Measurements from ENCODE around the gene SCLY.

Gene SCLY

DNA sequence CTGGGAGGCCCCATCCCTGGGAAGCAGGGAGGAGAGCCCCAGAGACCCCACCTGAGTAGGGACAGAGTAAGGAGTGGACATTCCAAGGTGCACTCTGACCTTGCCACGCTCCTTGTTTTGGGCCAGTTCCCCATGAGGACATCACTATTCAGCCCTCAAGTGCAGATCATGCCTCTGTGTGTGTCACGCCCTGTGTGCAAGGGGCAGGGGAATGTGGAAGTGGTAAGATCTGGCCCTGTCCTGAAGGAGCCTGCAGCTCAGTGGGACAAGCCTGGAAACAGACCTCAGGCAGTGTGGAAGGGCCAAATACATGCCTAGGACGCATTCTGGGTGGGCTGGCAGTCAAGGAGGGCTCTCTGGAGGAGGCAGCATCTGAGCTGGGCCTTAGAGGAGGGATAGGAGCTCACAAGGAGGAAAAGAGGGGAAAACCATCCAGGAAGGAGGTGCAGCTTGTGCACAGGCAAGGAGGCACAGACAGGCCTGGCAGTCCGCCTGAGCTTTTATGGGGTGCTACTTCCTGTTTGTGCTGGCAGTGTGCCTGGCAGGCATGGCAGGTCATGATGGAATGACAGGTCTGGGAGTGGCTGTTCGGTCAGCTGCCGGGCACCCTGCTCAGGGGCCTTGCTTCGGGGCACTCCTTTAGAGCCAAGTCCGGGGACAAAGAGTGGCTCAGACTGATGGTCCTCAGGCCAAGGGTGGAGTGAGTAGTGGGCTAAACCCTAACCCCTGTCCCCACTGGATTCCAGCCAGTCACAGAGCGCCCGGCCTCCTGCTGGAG, 80.9 kb downstream of the SCLY start (continued):
- TF ChIP-seq, protein P1, sequence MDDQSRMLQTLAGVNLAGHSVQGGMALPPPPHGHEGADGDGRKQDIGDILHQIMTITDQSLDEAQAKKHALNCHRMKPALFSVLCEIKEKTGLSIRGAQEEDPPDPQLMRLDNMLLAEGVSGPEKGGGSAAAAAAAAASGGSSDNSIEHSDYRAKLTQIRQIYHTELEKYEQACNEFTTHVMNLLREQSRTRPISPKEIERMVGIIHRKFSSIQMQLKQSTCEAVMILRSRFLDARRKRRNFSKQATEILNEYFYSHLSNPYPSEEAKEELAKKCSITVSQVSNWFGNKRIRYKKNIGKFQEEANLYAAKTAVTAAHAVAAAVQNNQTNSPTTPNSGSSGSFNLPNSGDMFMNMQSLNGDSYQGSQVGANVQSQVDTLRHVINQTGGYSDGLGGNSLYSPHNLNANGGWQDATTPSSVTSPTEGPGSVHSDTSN (CRISPR knock-in tag; IDR thresholded peaks at IDR 0.05): no peak
- TF ChIP-seq ZNF146 (tag by site-specific recombination; IDR thresholded peaks at IDR 0.05): no peak
- TF ChIP-seq, protein P2, sequence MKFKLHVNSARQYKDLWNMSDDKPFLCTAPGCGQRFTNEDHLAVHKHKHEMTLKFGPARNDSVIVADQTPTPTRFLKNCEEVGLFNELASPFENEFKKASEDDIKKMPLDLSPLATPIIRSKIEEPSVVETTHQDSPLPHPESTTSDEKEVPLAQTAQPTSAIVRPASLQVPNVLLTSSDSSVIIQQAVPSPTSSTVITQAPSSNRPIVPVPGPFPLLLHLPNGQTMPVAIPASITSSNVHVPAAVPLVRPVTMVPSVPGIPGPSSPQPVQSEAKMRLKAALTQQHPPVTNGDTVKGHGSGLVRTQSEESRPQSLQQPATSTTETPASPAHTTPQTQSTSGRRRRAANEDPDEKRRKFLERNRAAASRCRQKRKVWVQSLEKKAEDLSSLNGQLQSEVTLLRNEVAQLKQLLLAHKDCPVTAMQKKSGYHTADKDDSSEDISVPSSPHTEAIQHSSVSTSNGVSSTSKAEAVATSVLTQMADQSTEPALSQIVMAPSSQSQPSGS (tag by site-specific recombination; IDR thresholded peaks at IDR 0.05; ENCODE audit: low read depth): no peak
- TF ChIP-seq, protein P3, sequence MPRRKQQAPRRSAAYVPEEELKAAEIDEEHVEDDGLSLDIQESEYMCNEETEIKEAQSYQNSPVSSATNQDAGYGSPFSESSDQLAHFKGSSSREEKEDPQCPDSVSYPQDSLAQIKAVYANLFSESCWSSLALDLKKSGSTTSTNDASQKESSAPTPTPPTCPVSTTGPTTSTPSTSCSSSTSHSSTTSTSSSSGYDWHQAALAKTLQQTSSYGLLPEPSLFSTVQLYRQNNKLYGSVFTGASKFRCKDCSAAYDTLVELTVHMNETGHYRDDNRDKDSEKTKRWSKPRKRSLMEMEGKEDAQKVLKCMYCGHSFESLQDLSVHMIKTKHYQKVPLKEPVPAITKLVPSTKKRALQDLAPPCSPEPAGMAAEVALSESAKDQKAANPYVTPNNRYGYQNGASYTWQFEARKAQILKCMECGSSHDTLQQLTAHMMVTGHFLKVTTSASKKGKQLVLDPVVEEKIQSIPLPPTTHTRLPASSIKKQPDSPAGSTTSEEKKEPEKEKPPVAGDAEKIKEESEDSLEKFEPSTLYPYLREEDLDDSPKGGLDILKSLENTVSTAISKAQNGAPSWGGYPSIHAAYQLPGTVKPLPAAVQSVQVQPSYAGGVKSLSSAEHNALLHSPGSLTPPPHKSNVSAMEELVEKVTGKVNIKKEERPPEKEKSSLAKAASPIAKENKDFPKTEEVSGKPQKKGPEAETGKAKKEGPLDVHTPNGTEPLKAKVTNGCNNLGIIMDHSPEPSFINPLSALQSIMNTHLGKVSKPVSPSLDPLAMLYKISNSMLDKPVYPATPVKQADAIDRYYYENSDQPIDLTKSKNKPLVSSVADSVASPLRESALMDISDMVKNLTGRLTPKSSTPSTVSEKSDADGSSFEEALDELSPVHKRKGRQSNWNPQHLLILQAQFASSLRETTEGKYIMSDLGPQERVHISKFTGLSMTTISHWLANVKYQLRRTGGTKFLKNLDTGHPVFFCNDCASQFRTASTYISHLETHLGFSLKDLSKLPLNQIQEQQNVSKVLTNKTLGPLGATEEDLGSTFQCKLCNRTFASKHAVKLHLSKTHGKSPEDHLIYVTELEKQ (tag by site-specific recombination; IDR thresholded peaks at IDR 0.05; ENCODE audit: borderline replicate concordance): no peak; the same call in 1 of the 2 replicates
- TF ChIP-seq ZBTB8A (tag by site-specific recombination; IDR thresholded peaks at IDR 0.05): no peak
- TF ChIP-seq ZNF223 (tag by site-specific recombination; IDR thresholded peaks at IDR 0.05): peak; percentile 96
- no peak for TF ChIP-seq HOXD13 (CRISPR knock-in tag; IDR thresholded peaks at IDR 0.05; ENCODE audit: borderline replicate concordance)
- no peak for TF ChIP-seq REPIN1 (tag by site-specific recombination; IDR thresholded peaks at IDR 0.05; ENCODE audit: low read depth)
- TF ChIP-seq ZNF292 (tag by site-specific recombination; IDR thresholded peaks at IDR 0.05; ENCODE audit: borderline replicate concordance, low read depth): no peak
- TF ChIP-seq, protein P4, sequence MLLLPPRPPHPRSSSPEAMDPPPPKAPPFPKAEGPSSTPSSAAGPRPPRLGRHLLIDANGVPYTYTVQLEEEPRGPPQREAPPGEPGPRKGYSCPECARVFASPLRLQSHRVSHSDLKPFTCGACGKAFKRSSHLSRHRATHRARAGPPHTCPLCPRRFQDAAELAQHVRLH (tag by site-specific recombination; IDR thresholded peaks at IDR 0.05): no peak
- no peak for TF ChIP-seq OVOL3 (tag by site-specific recombination; IDR thresholded peaks at IDR 0.05)
- no peak for TF ChIP-seq KLF16 (tag by site-specific recombination; IDR thresholded peaks at IDR 0.05)
- TF ChIP-seq ZNF248 (tag by site-specific recombination; IDR thresholded peaks at IDR 0.05): no peak
- TF ChIP-seq ZNF23 (tag by site-specific recombination; IDR thresholded peaks at IDR 0.05; ENCODE audit: borderline replicate concordance): no peak
- TF ChIP-seq ZXDB (tag by site-specific recombination; IDR thresholded peaks at IDR 0.05): no peak
- 0 out of 2 replicates have a peak, but pooled peaks have one; percentile 30 for TF ChIP-seq SP7 (tag by site-specific recombination; IDR thresholded peaks at IDR 0.05)
- no peak for TF ChIP-seq ZNF10 (tag by site-specific recombination; IDR thresholded peaks at IDR 0.05)
- TF ChIP-seq, protein P5, sequence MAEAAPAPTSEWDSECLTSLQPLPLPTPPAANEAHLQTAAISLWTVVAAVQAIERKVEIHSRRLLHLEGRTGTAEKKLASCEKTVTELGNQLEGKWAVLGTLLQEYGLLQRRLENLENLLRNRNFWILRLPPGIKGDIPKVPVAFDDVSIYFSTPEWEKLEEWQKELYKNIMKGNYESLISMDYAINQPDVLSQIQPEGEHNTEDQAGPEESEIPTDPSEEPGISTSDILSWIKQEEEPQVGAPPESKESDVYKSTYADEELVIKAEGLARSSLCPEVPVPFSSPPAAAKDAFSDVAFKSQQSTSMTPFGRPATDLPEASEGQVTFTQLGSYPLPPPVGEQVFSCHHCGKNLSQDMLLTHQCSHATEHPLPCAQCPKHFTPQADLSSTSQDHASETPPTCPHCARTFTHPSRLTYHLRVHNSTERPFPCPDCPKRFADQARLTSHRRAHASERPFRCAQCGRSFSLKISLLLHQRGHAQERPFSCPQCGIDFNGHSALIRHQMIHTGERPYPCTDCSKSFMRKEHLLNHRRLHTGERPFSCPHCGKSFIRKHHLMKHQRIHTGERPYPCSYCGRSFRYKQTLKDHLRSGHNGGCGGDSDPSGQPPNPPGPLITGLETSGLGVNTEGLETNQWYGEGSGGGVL (tag by site-specific recombination; IDR thresholded peaks at IDR 0.05): no peak
- TF ChIP-seq SCRT2 (tag by site-specific recombination; IDR thresholded peaks at IDR 0.05): no peak
- no peak for TF ChIP-seq SP3 (tag by site-specific recombination; IDR thresholded peaks at IDR 0.05)
- no peak for TF ChIP-seq ZNF701 (tag by site-specific recombination; IDR thresholded peaks at IDR 0.05)
- peak; percentile 70 for TF ChIP-seq ZNF335 (tag by site-specific recombination; conservative IDR thresholded peaks at IDR 0.05)
- TF ChIP-seq ZFP3 (tag by site-specific recombination; IDR thresholded peaks at IDR 0.05; ENCODE audit: low read depth): peak; percentile 93
- 0 out of 2 replicates have a peak, but pooled peaks have one; percentile 27 for TF ChIP-seq ZNF423 (tag by site-specific recombination; IDR thresholded peaks at IDR 0.05)
- no peak for TF ChIP-seq ZNF202 (tag by site-specific recombination; IDR thresholded peaks at IDR 0.05; ENCODE audit: borderline replicate concordance)
- TF ChIP-seq ZNF768 (tag by site-specific recombination; IDR thresholded peaks at IDR 0.05): no peak
- TF ChIP-seq ZNF654 (tag by site-specific recombination; IDR thresholded peaks at IDR 0.05; ENCODE audit: low read depth): no peak
- TF ChIP-seq, protein P6, sequence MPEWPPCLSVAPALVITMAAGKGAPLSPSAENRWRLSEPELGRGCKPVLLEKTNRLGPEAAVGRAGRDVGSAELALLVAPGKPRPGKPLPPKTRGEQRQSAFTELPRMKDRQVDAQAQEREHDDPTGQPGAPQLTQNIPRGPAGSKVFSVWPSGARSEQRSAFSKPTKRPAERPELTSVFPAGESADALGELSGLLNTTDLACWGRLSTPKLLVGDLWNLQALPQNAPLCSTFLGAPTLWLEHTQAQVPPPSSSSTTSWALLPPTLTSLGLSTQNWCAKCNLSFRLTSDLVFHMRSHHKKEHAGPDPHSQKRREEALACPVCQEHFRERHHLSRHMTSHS (tag by site-specific recombination; IDR thresholded peaks at IDR 0.05): no peak
- 0 out of 2 replicates have a peak, but pooled peaks have one; percentile 33 for TF ChIP-seq BCL11A (tag by site-specific recombination; IDR thresholded peaks at IDR 0.05; ENCODE audit: low read depth)
- no peak for TF ChIP-seq BCL11B (tag by site-specific recombination; IDR thresholded peaks at IDR 0.05; ENCODE audit: low read depth)
- no peak for TF ChIP-seq ZNF16 (tag by site-specific recombination; IDR thresholded peaks at IDR 0.05; ENCODE audit: low read depth)
- no peak for TF ChIP-seq OSR2 (tag by site-specific recombination; IDR thresholded peaks at IDR 0.05)
